ENCODE results near the gene ITPK1. TPM values are rescaled to one million over a fixed set of nuclear protein-coding genes. Genes with fewer than 3 reads are reported as not detected.

Gene ITPK1
- total RNA-seq, 1 experiment from 2014 or later = 133 TPM

DNA sequence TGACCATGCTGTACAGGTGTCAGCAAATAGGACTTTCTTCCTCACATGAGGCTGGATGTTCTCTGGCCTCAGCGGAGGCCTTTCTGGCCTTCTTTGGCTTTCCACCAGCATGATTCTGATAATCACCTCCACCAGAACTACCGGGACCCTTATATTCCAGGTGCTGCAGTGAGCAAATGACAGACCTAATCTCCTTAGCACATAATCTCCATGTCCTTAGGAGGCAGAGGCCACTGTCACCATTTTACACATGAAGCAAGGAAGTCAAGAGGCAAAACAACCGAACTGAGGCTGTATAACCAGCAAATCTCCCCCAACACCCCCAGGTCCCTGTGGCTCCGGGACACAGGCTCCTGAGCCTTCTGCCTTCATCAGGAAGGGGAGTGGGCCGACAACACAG is 91.2 kb downstream of the ITPK1 start:
- CTCF ChIA-PET = no interaction called here
- intact Hi-C loops (cut with micrococcal nuclease) = no loop called here
- peaks cover 11% of the 10 kb centered on the region for H3K4me1 Mint-ChIP-seq (ENCODE audit: insufficient read depth, unreplicated experiment)
- H3K4me3 Mint-ChIP-seq (ENCODE audit: unreplicated experiment) = no peak overlapping the region
- no peaks in the 10 kb centered on the region for H3K9me3 Mint-ChIP-seq (ENCODE audit: unreplicated experiment)
- POLR2A ChIA-PET = no interaction called here
- TF ChIP-seq, protein P1, sequence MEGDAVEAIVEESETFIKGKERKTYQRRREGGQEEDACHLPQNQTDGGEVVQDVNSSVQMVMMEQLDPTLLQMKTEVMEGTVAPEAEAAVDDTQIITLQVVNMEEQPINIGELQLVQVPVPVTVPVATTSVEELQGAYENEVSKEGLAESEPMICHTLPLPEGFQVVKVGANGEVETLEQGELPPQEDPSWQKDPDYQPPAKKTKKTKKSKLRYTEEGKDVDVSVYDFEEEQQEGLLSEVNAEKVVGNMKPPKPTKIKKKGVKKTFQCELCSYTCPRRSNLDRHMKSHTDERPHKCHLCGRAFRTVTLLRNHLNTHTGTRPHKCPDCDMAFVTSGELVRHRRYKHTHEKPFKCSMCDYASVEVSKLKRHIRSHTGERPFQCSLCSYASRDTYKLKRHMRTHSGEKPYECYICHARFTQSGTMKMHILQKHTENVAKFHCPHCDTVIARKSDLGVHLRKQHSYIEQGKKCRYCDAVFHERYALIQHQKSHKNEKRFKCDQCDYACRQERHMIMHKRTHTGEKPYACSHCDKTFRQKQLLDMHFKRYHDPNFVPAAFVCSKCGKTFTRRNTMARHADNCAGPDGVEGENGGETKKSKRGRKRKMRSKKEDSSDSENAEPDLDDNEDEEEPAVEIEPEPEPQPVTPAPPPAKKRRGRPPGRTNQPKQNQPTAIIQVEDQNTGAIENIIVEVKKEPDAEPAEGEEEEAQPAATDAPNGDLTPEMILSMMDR (IDR thresholded peaks at IDR 0.05; ENCODE audit: unreplicated experiment) = no peak
- no peaks in the 10 kb centered on the region for H3K27me3 Mint-ChIP-seq (ENCODE audit: insufficient read depth, unreplicated experiment)
- no peak overlapping the region for H3K27ac Mint-ChIP-seq (ENCODE audit: low read depth, unreplicated experiment)
- no peak for DNase-seq (ENCODE audit: unreplicated experiment)
- BruUV-seq (replicated peaks) = no TSS peak
- H3K36me3 Mint-ChIP-seq (ENCODE audit: insufficient read depth, unreplicated experiment) = peaks cover 12% of the 10 kb centered on the region

DNA sequence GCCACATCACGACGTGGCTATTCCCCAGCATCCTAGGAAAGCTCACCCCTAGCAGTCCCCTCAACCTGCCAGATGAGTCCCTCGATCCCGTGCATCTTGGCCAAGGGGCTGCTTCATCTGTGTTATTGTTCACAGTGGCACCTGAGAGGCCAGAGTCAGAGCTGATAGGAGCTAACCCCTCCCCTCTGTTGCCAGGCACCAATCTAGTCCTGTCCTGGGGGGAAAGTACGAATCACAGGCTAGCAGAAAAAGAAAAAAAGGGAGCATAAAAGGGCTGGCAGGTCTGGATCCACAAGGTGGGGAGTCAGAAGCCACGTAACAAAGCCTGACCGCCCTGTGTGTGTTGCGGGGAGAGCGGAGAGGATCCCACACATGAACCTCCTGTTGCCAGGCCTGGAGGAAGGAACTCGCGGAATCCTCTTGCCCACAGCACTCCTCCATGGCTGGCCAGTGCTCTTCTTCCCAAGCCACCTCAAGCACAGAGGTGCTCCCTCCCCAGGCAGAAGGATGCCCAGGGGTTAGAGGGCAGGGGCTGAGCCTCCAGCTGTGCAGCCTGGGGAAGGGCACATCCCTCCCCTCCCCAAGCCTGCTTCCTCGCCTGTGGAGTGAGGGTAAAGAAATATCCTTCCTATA is 91.8 kb downstream of the ITPK1 start:
- no peak overlapping the region for H3K27ac Mint-ChIP-seq (ENCODE audit: low read depth, unreplicated experiment)
- no peaks in the 10 kb centered on the region for H3K27me3 Mint-ChIP-seq (ENCODE audit: insufficient read depth, unreplicated experiment)
- POLR2A ChIA-PET = interaction anchor here (0.8 kb wide), 1 partner anchor 14 kb away, joined by 3 read pairs; no protein-coding TSS in a partner anchor
- TF ChIP-seq, protein P1 (IDR thresholded peaks at IDR 0.05; ENCODE audit: unreplicated experiment) = no peak
- CTCF ChIA-PET = interaction anchor here (0.5 kb wide), 1 partner anchor 9 kb away, joined by 3 read pairs; no protein-coding TSS in a partner anchor
- H3K4me1 Mint-ChIP-seq (ENCODE audit: insufficient read depth, unreplicated experiment) = peaks cover 11% of the 10 kb centered on the region
- peaks cover 10% of the 10 kb centered on the region for H3K36me3 Mint-ChIP-seq (ENCODE audit: insufficient read depth, unreplicated experiment)
- no peak overlapping the region for H3K4me3 Mint-ChIP-seq (ENCODE audit: unreplicated experiment)
- no TSS peak for BruUV-seq (replicated peaks)
- DNase-seq (ENCODE audit: unreplicated experiment) = no peak
- intact Hi-C loops (cut with micrococcal nuclease) = no loop called here
- no peaks in the 10 kb centered on the region for H3K9me3 Mint-ChIP-seq (ENCODE audit: unreplicated experiment)

DNA sequence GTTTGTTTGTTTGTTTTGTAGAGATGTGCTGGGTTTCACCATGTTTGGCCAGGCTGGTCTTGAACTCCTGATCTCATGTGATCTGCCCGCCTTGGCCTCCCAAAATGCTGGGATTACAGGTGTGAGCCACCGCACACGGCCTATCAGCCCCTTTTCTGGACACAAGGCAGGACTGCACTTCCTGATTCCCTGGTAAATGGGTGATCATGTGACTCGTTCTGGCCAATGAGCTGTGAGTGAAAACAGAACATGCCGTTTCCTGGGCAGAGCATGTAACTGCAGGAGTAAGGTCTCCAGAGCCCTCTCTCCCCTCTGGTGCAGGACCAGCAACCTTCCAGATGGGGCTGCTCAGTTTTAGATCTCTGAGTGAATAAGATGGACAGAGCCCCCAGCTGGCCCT is 92.7 kb downstream of the ITPK1 start:
- H3K4me1 Mint-ChIP-seq (ENCODE audit: insufficient read depth, unreplicated experiment) = peaks cover 15% of the 10 kb centered on the region
- POLR2A ChIA-PET = interaction anchor here (0.8 kb wide), 1 partner anchor 15 kb away, joined by 3 read pairs; no protein-coding TSS in a partner anchor
- intact Hi-C loops (cut with micrococcal nuclease) = no loop called here

DNA sequence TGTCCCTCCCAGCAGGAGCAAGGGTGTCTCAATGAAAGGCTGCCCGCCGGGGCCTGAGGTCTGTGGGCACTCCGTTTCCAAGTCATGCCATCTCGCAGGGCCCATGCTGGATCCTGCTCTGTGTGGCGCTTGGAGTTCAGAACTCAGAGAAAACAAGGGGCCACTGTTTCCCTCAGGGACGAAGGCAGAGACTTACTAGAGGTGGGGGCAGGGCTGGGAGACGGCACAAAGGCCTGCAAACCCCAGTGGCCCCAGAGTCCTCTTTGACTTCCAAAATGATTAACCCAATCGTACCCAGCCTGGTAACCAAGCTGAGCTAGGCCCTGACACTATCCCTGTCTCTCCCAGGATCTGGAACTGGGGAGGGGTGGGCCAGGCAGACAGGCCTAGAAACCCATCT is 95.8 kb downstream of the ITPK1 start:
- POLR2A ChIA-PET = no interaction called here
- Mint-ChIP-seq H3K36me3 (ENCODE audit: insufficient read depth, unreplicated experiment) (peaks cover 24% of the 10 kb centered on the region), H3K4me1 (ENCODE audit: insufficient read depth, unreplicated experiment) (peaks cover 9% of the 10 kb centered on the region), H3K27me3 (ENCODE audit: insufficient read depth, unreplicated experiment) (no peaks in the 10 kb centered on the region), H3K9me3 (ENCODE audit: unreplicated experiment) (no peaks in the 10 kb centered on the region), H3K4me3 (ENCODE audit: unreplicated experiment) (no peak overlapping the region), H3K27ac (ENCODE audit: low read depth, unreplicated experiment) (no peak overlapping the region)
- TF ChIP-seq, protein P1 (IDR thresholded peaks at IDR 0.05; ENCODE audit: unreplicated experiment) = no peak
- intact Hi-C loops (cut with micrococcal nuclease) = no loop called here
- BruUV-seq (replicated peaks) = no TSS peak
- no peak for DNase-seq (ENCODE audit: unreplicated experiment)
- CTCF ChIA-PET = no interaction called here

More for the DNA sequence above, 92.7 kb downstream of the ITPK1 start:
- H3K27me3 Mint-ChIP-seq (ENCODE audit: insufficient read depth, unreplicated experiment) = no peaks in the 10 kb centered on the region
- CTCF ChIA-PET = no interaction called here
- H3K9me3 Mint-ChIP-seq (ENCODE audit: unreplicated experiment) = no peaks in the 10 kb centered on the region
- DNase-seq (ENCODE audit: unreplicated experiment) = no peak
- peaks cover 14% of the 10 kb centered on the region for H3K36me3 Mint-ChIP-seq (ENCODE audit: insufficient read depth, unreplicated experiment)
- no peak overlapping the region for H3K27ac Mint-ChIP-seq (ENCODE audit: low read depth, unreplicated experiment)
- TF ChIP-seq, protein P1 (IDR thresholded peaks at IDR 0.05; ENCODE audit: unreplicated experiment) = no peak
- no TSS peak for BruUV-seq (replicated peaks)
- no peak overlapping the region for H3K4me3 Mint-ChIP-seq (ENCODE audit: unreplicated experiment)

Data from MCF 10A (cell line).